MV-4-11 (cell line): ENCODE results near the gene ZBED1.
"Not testable (repeated sequence)": the region's sequence is repeated elsewhere in the genome, so short reads cannot be mapped to it uniquely, and the experiment has no call there.

Experiments used
- DNase-seq: peaks from one replicate; lab custom pipeline; 2025; lab: John Stamatoyannopoulos, UW

ZBED1 gene

GRCh38 chrX:2519638-2520037 lies 18.9 kb upstream of the ZBED1 start:
- DNase-seq: not testable (repeated sequence)

- no peak for DNase-seq
Observed at GRCh38 chrX:2517055-2517454, 16.3 kb upstream of the ZBED1 start.

GRCh38 chrX:2516623-2517022 lies 15.8 kb upstream of the ZBED1 start:
- no peak for DNase-seq

GRCh38 chrX:2514131-2514530 lies 13.4 kb upstream of the ZBED1 start:
- DNase-seq: no peak

GRCh38 chrX:2513121-2513664 lies 12.4 kb upstream of the ZBED1 start:
- DNase-seq: no peak

GRCh38 chrX:2512501-2512900 lies 11.7 kb upstream of the ZBED1 start:
- DNase-seq: no peak

- DNase-seq: no peak
Observed at GRCh38 chrX:2511326-2511725, 10.6 kb upstream of the ZBED1 start.

GRCh38 chrX:2508648-2509335 lies 8.0 kb upstream of the ZBED1 start:
- DNase-seq: no peak

GRCh38 chrX:2507904-2508627 lies 7.3 kb upstream of the ZBED1 start:
- no peak for DNase-seq

- DNase-seq: no peak
Observed at GRCh38 chrX:2507196-2507595, 6.4 kb upstream of the ZBED1 start.

GRCh38 chrX:2505341-2505740 lies 4.6 kb upstream of the ZBED1 start:
- DNase-seq: not testable (repeated sequence)

GRCh38 chrX:2504706-2505332 lies 4.0 kb upstream of the ZBED1 start:
- DNase-seq: no peak

GRCh38 chrX:2503591-2504500 lies 3.1 kb upstream of the ZBED1 start:
- DNase-seq: no peak

GRCh38 chrX:2502668-2503519 lies 2.1 kb upstream of the ZBED1 start:
- no peak for DNase-seq

GRCh38 chrX:2502120-2502667 lies 1.4 kb upstream of the ZBED1 start:
- DNase-seq: no peak

GRCh38 chrX:2501559-2502102 lies 855 bp upstream of the ZBED1 start:
- no peak for DNase-seq

- no peak for DNase-seq
Observed at GRCh38 chrX:2500091-2500802, 529 bp downstream of the ZBED1 start.

GRCh38 chrX:2499507-2499906 lies 1.3 kb downstream of the ZBED1 start:
- no peak for DNase-seq

- DNase-seq: no peak
Observed at GRCh38 chrX:2498781-2499302, 1.9 kb downstream of the ZBED1 start.
